GM12872 (cell line): Measurements from ENCODE around the gene SIRPB1.

Experiments used
- CTCF ChIP-seq: IDR thresholded peaks from 3 replicates; pipeline ENCODE4 v1.5.1; 2011; ENCODE audit warnings: low read depth, mild to moderate bottlenecking, low read length, moderate library complexity; ENCODE audit not compliant: insufficient read depth

The SIRPB1 gene

GRCh38 chr20:1618479-1618878, 1.3 kb downstream of the SIRPB1 start:
- no peak for TF ChIP-seq CTCF

GRCh38 chr20:1616858-1617434, 2.9 kb downstream of the SIRPB1 start:
- TF ChIP-seq CTCF, result no peak

- TF ChIP-seq CTCF, result no peak
These were observed 19.1 kb downstream of the SIRPB1 start for GRCh38 chr20:1600736-1601135.

GRCh38 chr20:1595333-1595732, 24.5 kb downstream of the SIRPB1 start:
- no peak for TF ChIP-seq CTCF

GRCh38 chr20:1588533-1589460, 31.0 kb downstream of the SIRPB1 start:
- 0 out of 3 replicates have a peak, but pooled peaks have one; percentile 3 for TF ChIP-seq CTCF

- TF ChIP-seq CTCF, result no peak
These were observed 31.9 kb downstream of the SIRPB1 start for GRCh38 chr20:1587781-1588532.

GRCh38 chr20:1579488-1579887, 40.3 kb downstream of the SIRPB1 start:
- no peak for TF ChIP-seq CTCF
